NCI-H146 treated with DMSO at 0.1 percent for 48 hours (cell line): ENCODE measurements around the gene CCBE1.
"Not testable (repeated sequence)": the region's sequence is repeated elsewhere in the genome, so short reads cannot be mapped to it uniquely, and the experiment has no call there.

ENCODE experiments used
- DNase-seq: peaks from one replicate; lab custom pipeline; 2025; ENCODE audit not compliant: unreplicated experiment; lab: John Stamatoyannopoulos, UW

CCBE1 gene

GRCh38 chr18:59684777-59685176 is 12.4 kb downstream of the CCBE1 start:
- no peak for DNase-seq

GRCh38 chr18:59681521-59682004 is 15.7 kb downstream of the CCBE1 start:
- DNase-seq = no peak

GRCh38 chr18:59681051-59681450 is 16.2 kb downstream of the CCBE1 start:
- no peak for DNase-seq

- no peak for DNase-seq
These were observed 21.9 kb downstream of the CCBE1 start for GRCh38 chr18:59675346-59675745.

- no peak for DNase-seq
These were observed 22.3 kb downstream of the CCBE1 start for GRCh38 chr18:59674903-59675270.

GRCh38 chr18:59674186-59674902 is 22.9 kb downstream of the CCBE1 start:
- no peak for DNase-seq

- no peak for DNase-seq
These were observed 24.9 kb downstream of the CCBE1 start for GRCh38 chr18:59672235-59672711.

GRCh38 chr18:59671551-59671950 is 25.7 kb downstream of the CCBE1 start:
- DNase-seq = no peak

GRCh38 chr18:59669872-59670657 is 27.2 kb downstream of the CCBE1 start:
- DNase-seq = no peak

GRCh38 chr18:59667488-59667887 is 29.7 kb downstream of the CCBE1 start:
- DNase-seq = no peak

- not testable (repeated sequence) for DNase-seq
These were observed 31.2 kb downstream of the CCBE1 start for GRCh38 chr18:59666007-59666402.

- DNase-seq = no peak
These were observed 31.9 kb downstream of the CCBE1 start for GRCh38 chr18:59665057-59666006.

- no peak for DNase-seq
These were observed 32.9 kb downstream of the CCBE1 start for GRCh38 chr18:59664329-59664728.

GRCh38 chr18:59663096-59663495 is 34.1 kb downstream of the CCBE1 start:
- no peak for DNase-seq

GRCh38 chr18:59661891-59662701 is 35.1 kb downstream of the CCBE1 start:
- DNase-seq = no peak

GRCh38 chr18:59660786-59661743 is 36.2 kb downstream of the CCBE1 start:
- no peak for DNase-seq

GRCh38 chr18:59660366-59660765 is 36.9 kb downstream of the CCBE1 start:
- no peak for DNase-seq

GRCh38 chr18:59659508-59660170 is 37.6 kb downstream of the CCBE1 start:
- no peak for DNase-seq

GRCh38 chr18:59658941-59659340 is 38.3 kb downstream of the CCBE1 start:
- no peak for DNase-seq
